ENCODE measurements around the gene ZNF576. TPM values are rescaled to one million over a fixed set of nuclear protein-coding genes. Genes with fewer than 3 reads are reported as not detected.

The ZNF576 gene
- total and polyA plus RNA-seq, 4 donors: 6.9 to 14.9 (median 10.9) TPM

DNA sequence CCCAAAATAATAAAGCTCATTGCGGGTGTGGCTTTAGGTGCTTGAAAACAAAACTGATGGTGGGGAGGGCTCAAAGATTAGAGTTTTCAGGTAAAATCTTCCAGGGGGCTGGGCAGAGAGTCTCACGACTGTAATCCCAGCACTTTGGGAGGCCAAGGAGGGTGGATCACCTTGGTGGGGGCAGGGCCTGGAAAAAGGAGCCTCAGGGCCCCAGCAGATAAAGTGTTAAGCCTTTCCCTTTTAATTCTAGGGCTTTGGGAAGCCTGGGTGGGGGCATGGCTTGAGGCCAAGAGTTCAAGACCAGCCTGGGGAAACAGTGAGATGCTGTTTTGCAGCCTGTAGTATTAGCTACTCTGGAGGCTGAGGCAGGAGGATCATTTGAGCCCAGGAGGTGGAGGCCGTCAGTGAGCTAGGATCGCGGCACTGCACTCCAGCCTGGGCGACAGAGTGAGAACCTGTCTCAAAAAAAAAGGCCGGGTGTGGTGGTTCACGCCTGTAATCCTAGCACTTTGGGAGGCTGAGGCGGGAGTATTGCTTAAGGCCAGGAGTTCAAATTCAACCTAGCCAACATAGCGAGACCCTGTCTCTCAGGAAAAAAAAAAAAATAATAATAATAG lies 2.2 kb upstream of the ZNF576 start:
- 95% methylated on average over 10 of the region's 10 CpGs for WGBS
- peaks cover 5 to 32% (median 8%) of the 10 kb centered on the region in 4 donors for H3K36me3 ChIP-seq (ENCODE audit: control insufficient read depth in 4 of 4, insufficient read depth in 3 of 4, low read depth in 1 of 4, low read length in 3 of 4)
- TF ChIP-seq HNF4A (conservative IDR thresholded peaks at IDR 0.05): no peak
- no peak for TF ChIP-seq CTCF (IDR thresholded peaks at IDR 0.05; ENCODE audit: low read depth, low read length, missing input control)

DNA sequence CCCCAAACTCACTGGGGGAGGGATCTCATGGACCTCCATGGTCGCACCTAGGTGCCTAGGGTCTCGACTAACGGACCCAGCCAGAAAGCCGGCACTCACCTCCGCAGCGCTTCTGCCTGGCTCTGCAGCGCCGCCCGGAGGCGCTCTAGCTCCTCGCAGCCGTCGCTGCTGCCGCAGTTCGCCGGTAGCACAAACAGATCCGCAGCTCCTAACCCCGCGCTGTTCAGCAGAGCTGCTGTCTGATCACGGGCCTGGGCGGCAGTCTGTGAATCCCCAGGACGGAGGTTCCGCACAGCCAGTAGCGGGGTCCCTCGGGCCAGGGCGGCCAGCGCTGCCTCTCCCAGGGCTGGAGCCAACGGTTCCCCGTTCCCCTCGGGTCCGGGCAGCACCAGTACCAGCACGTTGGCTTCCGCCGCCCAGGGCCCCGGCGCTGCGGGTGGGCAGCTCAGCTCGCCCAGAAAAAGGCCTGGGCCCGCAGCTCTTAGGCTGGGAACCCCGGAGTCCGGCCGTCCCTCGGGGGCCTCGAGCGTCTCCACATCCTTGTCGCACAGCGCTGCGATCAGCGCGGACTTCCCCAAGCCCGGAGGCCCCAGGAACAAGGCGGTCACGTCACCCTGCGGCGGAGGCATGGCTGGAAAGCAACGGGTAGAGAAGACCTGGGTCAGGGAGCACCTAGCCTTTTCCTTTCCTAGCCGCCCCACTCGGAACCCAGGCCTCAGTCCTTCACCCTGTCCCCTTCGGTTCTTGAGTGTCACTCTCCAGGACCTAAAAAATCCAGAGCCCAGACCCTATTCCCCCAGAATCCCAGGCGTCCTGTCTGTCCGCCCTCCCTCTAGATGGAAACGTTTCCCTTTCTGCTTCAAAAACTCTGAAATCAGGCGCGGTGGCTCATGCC lies 1.4 kb upstream of the ZNF576 start:
- 2% methylated on average over 64 of the region's 64 CpGs for WGBS
- Histone ChIP-seq H3K4me3 (ENCODE audit: low read depth in 1 of 3, low read length in 3 of 3) (peak overlapping the region; percentile 70 to 83 (median 81)), H3K4me1 (ENCODE audit: control insufficient read depth in 4 of 4, insufficient read depth in 4 of 4, low read length in 3 of 4) (peaks cover 6 to 40% (median 33%) of the 10 kb centered on the region in 4 donors), H3K27me3 (ENCODE audit: control insufficient read depth in 4 of 4, insufficient read depth in 4 of 4, low read length in 3 of 4) (no peaks in the 10 kb centered on the region), H3K36me3 (ENCODE audit: control insufficient read depth in 4 of 4, insufficient read depth in 3 of 4, low read depth in 1 of 4, low read length in 3 of 4) (peaks cover 8 to 30% (median 10%) of the 10 kb centered on the region in 4 donors), H3K27ac (ENCODE audit: low read depth in 1 of 2, low read length in 2 of 2) (peak overlapping the region; percentile 84 to 88), H3K9me3 (ENCODE audit: control insufficient read depth in 4 of 4, low read length in 3 of 4) (no peaks in the 10 kb centered on the region), H3K9ac (ENCODE audit: low read depth in 1 of 2, low read length in 2 of 2) (peak overlapping the region; percentile 72 to 96)
- TF ChIP-seq, protein P1, sequence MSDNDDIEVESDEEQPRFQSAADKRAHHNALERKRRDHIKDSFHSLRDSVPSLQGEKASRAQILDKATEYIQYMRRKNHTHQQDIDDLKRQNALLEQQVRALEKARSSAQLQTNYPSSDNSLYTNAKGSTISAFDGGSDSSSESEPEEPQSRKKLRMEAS (IDR thresholded peaks at IDR 0.05): no peak
- TF ChIP-seq CTCF (IDR thresholded peaks at IDR 0.05; ENCODE audit: low read depth, low read length, missing input control): peak; percentile 57
- TF ChIP-seq RAD21 (IDR thresholded peaks at IDR 0.05): peak; percentile 70 to 82
- peak; percentile 65 for DNase-seq (ENCODE audit: low spot score)

More for the DNA sequence above, 2.2 kb upstream of the ZNF576 start:
- Histone ChIP-seq H3K9ac (ENCODE audit: low read depth in 1 of 2, low read length in 2 of 2) (no peak overlapping the region), H3K9me3 (ENCODE audit: control insufficient read depth in 4 of 4, low read length in 3 of 4) (no peaks in the 10 kb centered on the region), H3K27me3 (ENCODE audit: control insufficient read depth in 4 of 4, insufficient read depth in 4 of 4, low read length in 3 of 4) (no peaks in the 10 kb centered on the region), H3K27ac (ENCODE audit: low read depth in 1 of 2, low read length in 2 of 2) (no peak overlapping the region), H3K4me1 (ENCODE audit: control insufficient read depth in 4 of 4, insufficient read depth in 4 of 4, low read length in 3 of 4) (peaks cover 6 to 40% (median 33%) of the 10 kb centered on the region in 4 donors), H3K4me3 (ENCODE audit: low read depth in 1 of 3, low read length in 3 of 3) (peak overlapping the region in 1 of 3 donors; percentile 70)
- no peak for DNase-seq (ENCODE audit: low spot score)

DNA sequence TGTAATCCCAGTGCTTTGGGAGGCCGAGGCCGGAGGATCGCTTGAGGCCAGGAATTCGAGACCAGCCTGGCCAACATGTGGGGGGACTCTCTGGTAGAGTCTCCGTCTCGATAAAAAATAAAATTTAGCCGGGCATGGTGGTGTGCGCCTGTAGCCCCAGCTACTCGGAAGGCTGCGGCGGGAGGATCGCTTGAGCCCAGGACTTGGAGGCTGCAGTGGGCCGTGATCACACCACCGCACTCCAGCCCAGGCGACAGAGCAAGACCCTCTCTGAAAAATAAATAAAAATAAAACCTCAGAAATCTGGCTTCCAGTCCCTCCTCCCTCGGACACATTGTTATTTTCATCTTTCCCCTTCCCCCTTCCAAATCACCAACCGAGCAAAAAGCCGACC lies 793 bp upstream of the ZNF576 start:
- peak overlapping the region; percentile 72 to 96 for H3K9ac ChIP-seq (ENCODE audit: low read depth in 1 of 2, low read length in 2 of 2)
- peak overlapping the region; percentile 84 to 88 for H3K27ac ChIP-seq (ENCODE audit: low read depth in 1 of 2, low read length in 2 of 2)
- H3K4me3 ChIP-seq (ENCODE audit: low read depth in 1 of 3, low read length in 3 of 3): peak overlapping the region; percentile 70 to 83 (median 81)
- H3K36me3 ChIP-seq (ENCODE audit: control insufficient read depth in 4 of 4, insufficient read depth in 3 of 4, low read depth in 1 of 4, low read length in 3 of 4): peaks cover 8 to 30% (median 13%) of the 10 kb centered on the region in 4 donors
- DNase-seq (ENCODE audit: low spot score): no peak
- peaks cover 6 to 40% (median 33%) of the 10 kb centered on the region in 4 donors for H3K4me1 ChIP-seq (ENCODE audit: control insufficient read depth in 4 of 4, insufficient read depth in 4 of 4, low read length in 3 of 4)
- 2% methylated on average over 18 of the region's 18 CpGs for WGBS
- no peaks in the 10 kb centered on the region for H3K9me3 ChIP-seq (ENCODE audit: control insufficient read depth in 4 of 4, low read length in 3 of 4)
- H3K27me3 ChIP-seq (ENCODE audit: control insufficient read depth in 4 of 4, insufficient read depth in 4 of 4, low read length in 3 of 4): no peaks in the 10 kb centered on the region
- TF ChIP-seq GABPA (IDR thresholded peaks at IDR 0.05 in 1 of 2, conservative IDR thresholded peaks at IDR 0.05 in 1 of 2) (no peak), YY1 (IDR thresholded peaks at IDR 0.05) (no peak), JUND (IDR thresholded peaks at IDR 0.05) (no peak), EGR1 (IDR thresholded peaks at IDR 0.05; ENCODE audit: low read depth in 2 of 2) (no peak), HNF4A (conservative IDR thresholded peaks at IDR 0.05) (no peak), SP1 (IDR thresholded peaks at IDR 0.05) (no peak), TAF1 (conservative IDR thresholded peaks at IDR 0.05) (no peak), FOXA2 (IDR thresholded peaks at IDR 0.05) (no peak), CTCF (IDR thresholded peaks at IDR 0.05; ENCODE audit: low read depth, low read length, missing input control) (no peak), HNF4G (IDR thresholded peaks at IDR 0.05) (no peak)
- TF ChIP-seq, protein P1 (IDR thresholded peaks at IDR 0.05): no peak
- TF ChIP-seq, protein P2, sequence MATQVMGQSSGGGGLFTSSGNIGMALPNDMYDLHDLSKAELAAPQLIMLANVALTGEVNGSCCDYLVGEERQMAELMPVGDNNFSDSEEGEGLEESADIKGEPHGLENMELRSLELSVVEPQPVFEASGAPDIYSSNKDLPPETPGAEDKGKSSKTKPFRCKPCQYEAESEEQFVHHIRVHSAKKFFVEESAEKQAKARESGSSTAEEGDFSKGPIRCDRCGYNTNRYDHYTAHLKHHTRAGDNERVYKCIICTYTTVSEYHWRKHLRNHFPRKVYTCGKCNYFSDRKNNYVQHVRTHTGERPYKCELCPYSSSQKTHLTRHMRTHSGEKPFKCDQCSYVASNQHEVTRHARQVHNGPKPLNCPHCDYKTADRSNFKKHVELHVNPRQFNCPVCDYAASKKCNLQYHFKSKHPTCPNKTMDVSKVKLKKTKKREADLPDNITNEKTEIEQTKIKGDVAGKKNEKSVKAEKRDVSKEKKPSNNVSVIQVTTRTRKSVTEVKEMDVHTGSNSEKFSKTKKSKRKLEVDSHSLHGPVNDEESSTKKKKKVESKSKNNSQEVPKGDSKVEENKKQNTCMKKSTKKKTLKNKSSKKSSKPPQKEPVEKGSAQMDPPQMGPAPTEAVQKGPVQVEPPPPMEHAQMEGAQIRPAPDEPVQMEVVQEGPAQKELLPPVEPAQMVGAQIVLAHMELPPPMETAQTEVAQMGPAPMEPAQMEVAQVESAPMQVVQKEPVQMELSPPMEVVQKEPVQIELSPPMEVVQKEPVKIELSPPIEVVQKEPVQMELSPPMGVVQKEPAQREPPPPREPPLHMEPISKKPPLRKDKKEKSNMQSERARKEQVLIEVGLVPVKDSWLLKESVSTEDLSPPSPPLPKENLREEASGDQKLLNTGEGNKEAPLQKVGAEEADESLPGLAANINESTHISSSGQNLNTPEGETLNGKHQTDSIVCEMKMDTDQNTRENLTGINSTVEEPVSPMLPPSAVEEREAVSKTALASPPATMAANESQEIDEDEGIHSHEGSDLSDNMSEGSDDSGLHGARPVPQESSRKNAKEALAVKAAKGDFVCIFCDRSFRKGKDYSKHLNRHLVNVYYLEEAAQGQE (IDR thresholded peaks at IDR 0.05): no peak
